ENCODE results near the gene TARM1. TPM values are rescaled to one million over a fixed set of nuclear protein-coding genes. Genes with fewer than 3 reads are reported as not detected.

TARM1 gene
- total and polyA plus RNA-seq, 2 donors (not counting 1 experiment from before 2014, with no cell fraction given), result not detected

GRCh38 chr19:54029301-54029700 lies 51.9 kb downstream of the TARM1 start:
- no peak overlapping the region for H3K4me3 Mint-ChIP-seq
- no peak overlapping the region for H2AFZ ChIP-seq (ENCODE audit: insufficient read depth, low read depth, low read length, poor library complexity, severe bottlenecking)
- no peaks in the 10 kb centered on the region for H4K20me1 ChIP-seq (ENCODE audit: control insufficient read depth, insufficient read depth, low read length, poor library complexity, severe bottlenecking)
- H3K79me2 ChIP-seq (ENCODE audit: control insufficient read depth, insufficient read depth, low read length), result no peaks in the 10 kb centered on the region
- no peak overlapping the region for H3K27ac ChIP-seq (ENCODE audit: low read length in 2 of 2)
- H3K36me3 ChIP-seq (replicated peaks in 1 of 2; ENCODE audit: control extremely low read depth in 1 of 2, control insufficient read depth in 1 of 2, extremely low read depth in 1 of 2, insufficient read depth in 2 of 2, low read length in 1 of 2), result no peaks in the 10 kb centered on the region
- H3K9me3 ChIP-seq (ENCODE audit: control extremely low read depth in 1 of 3, control insufficient read depth in 2 of 3, insufficient read depth in 1 of 3, low read length in 2 of 3), result peaks cover 0 to 5% (median 0%) of the 10 kb centered on the region in 3 donors
- ChIA-PET CTCF (interaction anchor here (0.8 to 2.3 kb wide), 7 partner anchors 176 to 834 kb away, joined by 3 to 10 read pairs (median 5); no protein-coding TSS in a partner anchor), POLR2A (no interaction called here)
- TF ChIP-seq EZH2 (IDR thresholded peaks at IDR 0.05; ENCODE audit: borderline replicate concordance, insufficient read depth, low read depth, low read length, poor library complexity, severe bottlenecking), result no peak
- no peak for TF ChIP-seq CTCF (IDR thresholded peaks at IDR 0.05)
- no peak overlapping the region for H3K4me2 ChIP-seq (replicated peaks; ENCODE audit: low read depth, low read length, poor library complexity, severe bottlenecking)
- H3K27me3 ChIP-seq (replicated peaks in 1 of 4; ENCODE audit: control extremely low read depth in 1 of 4, control insufficient read depth in 3 of 4, insufficient read depth in 4 of 4, low read length in 3 of 4), result peaks cover 0 to 11% (median 0%) of the 10 kb centered on the region in 4 experiments
- peaks cover 30% of the 10 kb centered on the region for H3K27me3 Mint-ChIP-seq
- no peaks in the 10 kb centered on the region for H3K4me1 ChIP-seq (ENCODE audit: control insufficient read depth in 2 of 2, insufficient read depth in 2 of 2, low read length in 2 of 2)
- ATAC-seq (ENCODE audit: low read depth) (no peak), DNase-seq (no peak)
- H3K4me1 Mint-ChIP-seq, result no peaks in the 10 kb centered on the region
- intact Hi-C loops (cut with micrococcal nuclease), result loop anchor here (10.0 kb wide), 1 partner anchor 834 kb away; the partner anchor contains the start of gene ZNF665
- H3K4me3 ChIP-seq (ENCODE audit: control extremely low read depth in 1 of 5, extremely low read depth in 1 of 5, insufficient read depth in 1 of 5, low read depth in 2 of 5, low read length in 4 of 5), result no peak overlapping the region
- H3K9me3 Mint-ChIP-seq (ENCODE audit: insufficient read depth), result no peaks in the 10 kb centered on the region
- H3K9ac ChIP-seq (ENCODE audit: low read length), result no peak overlapping the region
- H3K27ac Mint-ChIP-seq, result no peak overlapping the region
- WGBS (ENCODE audit: insufficient coverage), result no CpG with 5 or more reads among the region's 3 CpGs

GRCh38 chr19:54026656-54027055 lies 54.5 kb downstream of the TARM1 start:
- TF ChIP-seq EZH2 (IDR thresholded peaks at IDR 0.05; ENCODE audit: borderline replicate concordance, insufficient read depth, low read depth, low read length, poor library complexity, severe bottlenecking), result no peak
- TF ChIP-seq CTCF (IDR thresholded peaks at IDR 0.05), result no peak
- ATAC-seq (ENCODE audit: low read depth) (no peak), DNase-seq (no peak)
- ChIA-PET CTCF (interaction anchor here (1.2 to 4.3 kb wide), 3 partner anchors 9 to 235 kb away, joined by 3 to 46 read pairs (median 36); no protein-coding TSS in a partner anchor), POLR2A (no interaction called here)
- H3K27me3 Mint-ChIP-seq, result peaks cover 35% of the 10 kb centered on the region
- intact Hi-C loops (cut with micrococcal nuclease), result loop anchor here (10.0 kb wide), 1 partner anchor 832 kb away; the partner anchor contains the start of gene ZNF665
- Histone ChIP-seq H3K36me3 (replicated peaks in 1 of 2; ENCODE audit: control extremely low read depth in 1 of 2, control insufficient read depth in 1 of 2, extremely low read depth in 1 of 2, insufficient read depth in 2 of 2, low read length in 1 of 2) (no peaks in the 10 kb centered on the region), H4K20me1 (ENCODE audit: control insufficient read depth, insufficient read depth, low read length, poor library complexity, severe bottlenecking) (no peaks in the 10 kb centered on the region), H3K9ac (ENCODE audit: low read length) (no peak overlapping the region), H3K9me3 (ENCODE audit: control extremely low read depth in 1 of 3, control insufficient read depth in 2 of 3, insufficient read depth in 1 of 3, low read length in 2 of 3) (peaks cover 0 to 13% (median 0%) of the 10 kb centered on the region in 3 donors), H2AFZ (ENCODE audit: insufficient read depth, low read depth, low read length, poor library complexity, severe bottlenecking) (no peak overlapping the region), H3K27me3 (replicated peaks in 1 of 4; ENCODE audit: control extremely low read depth in 1 of 4, control insufficient read depth in 3 of 4, insufficient read depth in 4 of 4, low read length in 3 of 4) (peaks cover 0 to 13% (median 1%) of the 10 kb centered on the region in 4 experiments), H3K4me1 (ENCODE audit: control insufficient read depth in 2 of 2, insufficient read depth in 2 of 2, low read length in 2 of 2) (peaks cover 0 to 5% of the 10 kb centered on the region in 2 donors), H3K79me2 (ENCODE audit: control insufficient read depth, insufficient read depth, low read length) (no peaks in the 10 kb centered on the region), H3K4me2 (replicated peaks; ENCODE audit: low read depth, low read length, poor library complexity, severe bottlenecking) (no peak overlapping the region), H3K27ac (ENCODE audit: low read length in 2 of 2) (no peak overlapping the region), H3K4me3 (ENCODE audit: control extremely low read depth in 1 of 5, extremely low read depth in 1 of 5, insufficient read depth in 1 of 5, low read depth in 2 of 5, low read length in 4 of 5) (no peak overlapping the region)
- 72% methylated on average over 7 of the region's 7 CpGs for WGBS (ENCODE audit: insufficient coverage)
- peaks cover 3% of the 10 kb centered on the region for H3K4me1 Mint-ChIP-seq
- no peaks in the 10 kb centered on the region for H3K9me3 Mint-ChIP-seq (ENCODE audit: insufficient read depth)
- H3K4me3 Mint-ChIP-seq, result no peak overlapping the region
- H3K27ac Mint-ChIP-seq, result no peak overlapping the region
